WTC11 (cell line): Measurements from ENCODE around the gene GIGYF2.

Experiments used
- MYBL2 ChIP-seq: sonication (generic); formaldehyde crosslinking; IDR thresholded peaks from 2 replicates; pipeline ENCODE4 v1.8.1; 2023; ENCODE audit warnings: mild to moderate bottlenecking, moderate library complexity, missing genetic modification reagents
- NFE2L1 ChIP-seq: sonication (generic); formaldehyde crosslinking; IDR thresholded peaks from 2 replicates; pipeline ENCODE4 v1.8.1; 2023; ENCODE audit warnings: missing genetic modification reagents
- TF ChIP-seq, protein P1 (sequence below): sonication (generic); formaldehyde crosslinking; conservative IDR thresholded peaks from 2 replicates; pipeline ENCODE4 v1.8.1; 2022; ENCODE audit warnings: mild to moderate bottlenecking, missing genetic modification reagents
- TF ChIP-seq, protein P2 (sequence below): sonication (generic); formaldehyde crosslinking; IDR thresholded peaks from 2 replicates; pipeline ENCODE4 v1.8.1; 2023; ENCODE audit warnings: mild to moderate bottlenecking, missing genetic modification reagents, moderate library complexity

DNA sequence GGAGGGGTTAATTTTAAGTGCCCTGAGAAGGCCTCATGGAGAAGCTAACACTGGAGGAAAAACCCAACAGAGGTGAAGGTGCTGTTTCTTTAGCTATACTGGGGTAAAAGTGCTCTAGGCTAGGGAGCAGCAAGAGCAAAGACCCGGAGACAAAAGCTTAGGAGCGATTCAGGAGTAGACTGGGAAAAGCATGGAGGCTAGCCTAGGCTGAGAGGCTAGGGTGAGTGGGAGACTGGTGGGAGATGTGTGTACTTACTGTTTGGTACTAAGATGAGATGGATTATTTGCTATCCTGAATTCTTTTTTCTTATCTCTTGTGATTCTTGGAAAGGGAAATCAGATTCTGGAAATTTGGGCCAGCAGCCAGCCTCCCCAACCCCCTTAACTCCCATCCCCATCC, 2.0 kb downstream of the GIGYF2 start:
- no peak for TF ChIP-seq NFE2L1 (CRISPR knock-in tag)
- TF ChIP-seq, protein P1, sequence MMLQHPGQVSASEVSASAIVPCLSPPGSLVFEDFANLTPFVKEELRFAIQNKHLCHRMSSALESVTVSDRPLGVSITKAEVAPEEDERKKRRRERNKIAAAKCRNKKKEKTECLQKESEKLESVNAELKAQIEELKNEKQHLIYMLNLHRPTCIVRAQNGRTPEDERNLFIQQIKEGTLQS: no peak
- TF ChIP-seq, protein P2, sequence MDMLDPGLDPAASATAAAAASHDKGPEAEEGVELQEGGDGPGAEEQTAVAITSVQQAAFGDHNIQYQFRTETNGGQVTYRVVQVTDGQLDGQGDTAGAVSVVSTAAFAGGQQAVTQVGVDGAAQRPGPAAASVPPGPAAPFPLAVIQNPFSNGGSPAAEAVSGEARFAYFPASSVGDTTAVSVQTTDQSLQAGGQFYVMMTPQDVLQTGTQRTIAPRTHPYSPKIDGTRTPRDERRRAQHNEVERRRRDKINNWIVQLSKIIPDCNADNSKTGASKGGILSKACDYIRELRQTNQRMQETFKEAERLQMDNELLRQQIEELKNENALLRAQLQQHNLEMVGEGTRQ (CRISPR knock-in tag): no peak
- no peak for TF ChIP-seq MYBL2 (CRISPR knock-in tag)
